Hypothalamus (tissue), 51 donors: ENCODE data around the gene SETD2.

Experiments
- DNase-seq, 51 donors: peaks; one replicate each; lab custom pipeline; 2025; lab: John Stamatoyannopoulos, UW

SETD2 gene

DNA sequence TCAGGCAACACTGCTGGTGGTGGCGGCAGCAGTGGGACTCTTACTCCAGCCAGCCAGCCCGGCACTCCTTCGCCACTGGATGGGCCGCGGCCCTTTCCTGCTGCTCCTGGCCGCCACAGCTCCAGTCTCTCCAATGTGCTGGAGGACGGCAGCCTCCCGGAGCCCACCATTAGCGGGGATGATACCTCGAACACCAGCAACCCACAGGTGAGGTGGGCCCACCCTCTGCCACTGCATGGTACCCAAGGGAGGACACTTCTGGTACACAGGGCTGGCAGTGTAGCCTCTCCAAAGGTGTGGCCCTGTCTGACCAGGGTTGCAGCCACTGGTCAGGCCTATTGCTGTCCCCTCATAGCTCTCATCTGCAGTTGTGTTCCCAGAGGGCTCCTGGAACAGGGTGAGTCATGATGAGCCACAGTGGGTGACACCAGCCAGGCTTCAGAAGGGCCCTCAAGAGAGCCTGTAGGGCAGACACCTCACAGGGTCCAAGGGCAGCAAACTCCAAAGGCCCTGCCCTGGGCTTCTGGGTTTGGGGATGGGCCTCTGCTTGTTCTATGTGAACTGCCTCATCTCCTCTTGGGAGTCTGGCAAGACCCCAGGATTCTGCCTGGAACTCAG is 163.6 kb downstream of the SETD2 start:
- no peak for DNase-seq

DNA sequence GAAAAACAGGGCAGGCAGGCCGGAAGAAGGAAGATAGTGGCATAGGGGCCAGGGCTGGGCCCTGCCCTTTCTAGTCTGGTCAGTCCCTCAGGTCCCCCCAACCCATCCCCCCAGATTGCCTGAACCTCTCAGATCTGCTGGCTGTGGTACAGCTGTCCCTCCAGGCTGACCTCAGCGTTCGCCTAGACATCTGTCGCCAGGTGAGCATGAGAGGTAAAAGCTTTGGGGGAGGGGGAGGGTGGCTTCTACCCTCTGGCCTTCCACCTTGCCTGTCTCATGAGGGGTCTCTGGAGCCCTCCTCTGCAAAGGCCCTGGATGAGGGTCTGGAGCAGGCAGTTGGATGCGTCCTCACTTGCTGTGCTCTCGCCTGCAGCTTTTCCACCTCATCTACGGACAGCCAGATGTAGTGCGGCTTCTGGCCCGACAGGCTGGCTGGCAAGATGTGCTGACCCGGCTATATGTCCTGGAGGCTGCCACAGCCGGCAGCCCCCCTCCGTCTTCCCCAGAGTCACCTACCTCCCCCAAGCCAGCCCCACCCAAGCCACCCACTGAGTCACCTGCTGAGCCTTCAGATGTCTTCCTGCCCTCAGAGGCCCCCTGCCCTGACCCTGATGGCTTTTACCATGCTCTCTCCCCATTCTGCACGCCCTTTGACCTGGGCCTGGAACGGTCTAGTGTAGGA is 164.3 kb downstream of the SETD2 start:
- no peak for DNase-seq

GRCh38 chr3:46998852-46999515 is 164.9 kb downstream of the SETD2 start:
- no peak for DNase-seq

GRCh38 chr3:46998121-46998851 is 165.6 kb downstream of the SETD2 start:
- DNase-seq, result peak in 23 of 51 donors; percentile 6 to 61 (median 26)

GRCh38 chr3:46997453-46998091 is 166.3 kb downstream of the SETD2 start:
- no peak for DNase-seq

DNA sequence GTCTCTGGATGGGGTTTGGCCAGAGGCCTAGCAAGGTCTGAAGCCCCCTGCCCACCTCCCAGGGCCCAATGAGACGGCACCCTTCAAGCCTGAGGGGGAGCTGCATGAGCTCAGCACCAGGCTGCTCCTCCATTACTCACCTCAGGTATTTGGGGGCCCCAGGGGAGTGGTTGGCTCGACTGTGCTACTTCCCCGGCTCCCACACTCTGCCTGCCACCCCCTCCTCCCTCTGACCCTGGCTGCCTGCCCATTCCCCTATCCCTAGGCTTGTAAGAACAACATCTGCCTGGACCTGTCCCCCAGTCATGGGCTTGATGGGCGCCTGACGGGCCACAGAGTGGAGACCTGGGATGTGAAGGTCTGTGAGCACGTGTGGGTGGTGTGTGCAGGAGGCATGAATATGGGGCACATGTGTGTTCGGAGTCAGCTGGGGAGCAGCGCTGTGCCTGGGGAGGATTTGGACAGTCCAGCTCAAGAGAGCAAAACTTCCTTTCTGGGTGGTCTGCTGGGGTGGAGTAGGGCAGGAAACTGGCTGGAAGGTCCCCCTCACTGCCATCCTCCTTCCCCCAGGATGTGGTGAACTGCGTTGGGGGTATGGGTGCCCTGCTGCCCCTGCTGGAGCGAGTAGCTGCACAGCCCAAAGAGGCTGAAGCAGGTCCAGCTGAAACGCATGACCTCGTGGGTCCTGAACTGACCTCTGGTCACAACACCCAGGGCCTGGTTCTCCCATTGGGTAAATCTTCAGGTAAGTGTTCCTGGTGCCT is 167.0 kb downstream of the SETD2 start:
- DNase-seq, result no peak

DNA sequence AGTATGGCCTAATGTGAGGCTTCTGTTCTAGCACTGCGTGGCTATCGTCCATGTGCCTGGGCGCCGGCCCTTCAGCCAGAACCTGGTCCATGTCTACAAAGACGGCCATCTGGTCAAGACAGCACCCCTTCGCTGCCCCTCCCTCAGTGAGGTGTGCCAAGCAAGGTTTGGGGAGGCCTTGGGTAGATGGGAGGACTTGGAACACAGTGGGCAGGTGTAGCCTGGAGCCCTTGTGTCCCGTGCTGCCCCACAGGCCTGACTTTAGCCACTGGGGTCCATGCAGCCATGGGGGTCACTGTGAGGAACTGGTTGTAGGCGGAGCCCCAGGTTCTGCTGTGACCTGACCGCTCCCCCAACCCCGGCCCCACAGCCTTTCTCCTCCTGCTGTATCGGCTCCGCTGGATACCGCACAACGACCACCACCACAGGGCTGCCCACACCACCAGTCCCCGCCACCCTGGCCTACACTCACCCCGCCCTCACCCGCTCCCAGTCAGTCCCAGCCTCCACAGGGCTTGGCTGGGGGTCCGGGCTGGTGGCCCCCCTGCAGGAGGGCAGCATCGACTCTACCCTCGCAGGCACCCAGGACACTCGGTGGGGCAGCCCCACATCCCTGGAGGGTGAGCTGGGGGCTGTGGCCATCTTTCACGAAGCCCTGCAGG is 167.9 kb downstream of the SETD2 start:
- no peak for DNase-seq

DNA sequence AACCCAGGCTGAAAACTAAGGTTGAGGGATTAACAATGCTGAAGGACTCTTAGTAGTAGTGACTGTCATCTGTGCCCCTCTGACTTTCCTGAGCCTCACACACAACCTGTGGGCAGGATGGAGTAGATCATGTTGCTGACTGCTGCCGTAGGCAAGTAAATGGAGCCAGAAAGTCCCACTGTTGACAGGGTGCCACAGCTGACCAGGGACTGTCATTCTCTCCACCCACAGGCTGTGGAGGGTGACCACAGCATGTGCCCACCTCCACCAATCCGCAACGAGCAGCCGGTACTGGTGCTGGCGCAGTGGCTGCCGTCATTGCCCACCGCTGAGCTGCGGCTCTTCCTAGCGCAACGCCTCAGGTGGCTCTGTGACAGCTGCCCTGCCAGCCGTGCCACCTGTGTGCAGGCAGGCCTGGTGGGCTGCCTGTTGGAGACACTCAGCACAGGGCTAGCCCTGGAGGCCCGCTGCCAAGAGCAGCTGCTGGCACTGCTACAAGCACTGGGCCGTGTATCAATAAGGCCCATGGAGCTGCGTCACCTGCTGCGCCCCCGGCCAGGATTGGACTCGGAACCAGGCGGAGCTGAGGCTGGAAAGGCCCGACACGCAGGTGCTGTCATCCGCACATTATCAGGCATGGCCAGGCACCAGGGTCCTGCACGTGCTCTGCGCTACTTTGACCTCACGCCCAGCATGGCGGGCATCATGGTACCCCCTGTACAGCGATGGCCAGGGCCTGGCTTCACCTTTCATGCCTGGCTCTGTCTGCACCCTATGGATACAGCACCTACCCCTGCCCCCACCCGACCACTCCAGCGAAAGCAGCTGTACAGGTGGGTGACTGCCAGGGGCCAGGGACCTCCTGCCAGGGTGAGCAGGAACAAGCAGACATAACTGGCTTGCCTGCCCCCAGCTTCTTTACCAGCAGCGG is 168.8 kb downstream of the SETD2 start:
- DNase-seq, result no peak

GRCh38 chr3:46993986-46994385 is 169.9 kb downstream of the SETD2 start:
- no peak for DNase-seq

GRCh38 chr3:46993292-46993691 is 170.6 kb downstream of the SETD2 start:
- no peak for DNase-seq

GRCh38 chr3:46992231-46992630 is 171.7 kb downstream of the SETD2 start:
- DNase-seq, result no peak

DNA sequence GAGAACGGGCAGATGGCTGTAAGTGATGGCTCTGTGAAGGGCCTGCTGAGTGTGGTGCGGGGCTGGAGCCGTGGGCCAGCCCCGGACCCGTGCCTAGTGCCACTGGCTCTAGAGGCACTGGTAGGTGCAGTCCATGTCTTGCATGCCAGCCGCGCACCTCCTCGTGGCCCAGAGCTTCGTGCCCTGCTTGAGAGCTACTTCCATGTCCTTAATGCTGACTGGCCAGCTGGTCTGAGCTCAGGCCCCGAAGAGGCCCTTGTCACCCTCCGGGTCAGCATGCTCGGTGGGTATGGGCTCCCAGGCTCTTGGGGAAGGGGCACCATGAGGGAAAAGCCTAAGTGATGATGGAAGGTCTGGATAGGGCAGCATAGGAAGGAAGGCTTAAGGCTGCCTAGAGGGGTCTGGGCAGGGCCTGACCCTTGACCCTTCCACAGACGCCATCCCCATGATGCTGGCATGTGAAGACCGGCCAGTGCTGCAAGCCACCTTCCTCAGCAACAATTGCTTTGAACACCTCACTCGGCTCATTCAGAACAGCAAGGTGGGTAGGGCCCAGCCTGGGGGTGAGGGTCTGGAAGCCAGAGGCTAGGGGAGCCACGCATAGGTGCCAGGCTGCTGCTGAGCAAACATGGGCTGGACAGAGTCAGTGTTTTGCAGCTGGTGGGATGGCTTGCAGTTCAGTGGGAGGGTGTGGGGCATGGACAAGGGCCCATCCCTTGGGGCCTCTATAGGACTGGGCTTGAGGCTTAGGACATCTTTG is 172.3 kb downstream of the SETD2 start:
- no peak for DNase-seq

DNA sequence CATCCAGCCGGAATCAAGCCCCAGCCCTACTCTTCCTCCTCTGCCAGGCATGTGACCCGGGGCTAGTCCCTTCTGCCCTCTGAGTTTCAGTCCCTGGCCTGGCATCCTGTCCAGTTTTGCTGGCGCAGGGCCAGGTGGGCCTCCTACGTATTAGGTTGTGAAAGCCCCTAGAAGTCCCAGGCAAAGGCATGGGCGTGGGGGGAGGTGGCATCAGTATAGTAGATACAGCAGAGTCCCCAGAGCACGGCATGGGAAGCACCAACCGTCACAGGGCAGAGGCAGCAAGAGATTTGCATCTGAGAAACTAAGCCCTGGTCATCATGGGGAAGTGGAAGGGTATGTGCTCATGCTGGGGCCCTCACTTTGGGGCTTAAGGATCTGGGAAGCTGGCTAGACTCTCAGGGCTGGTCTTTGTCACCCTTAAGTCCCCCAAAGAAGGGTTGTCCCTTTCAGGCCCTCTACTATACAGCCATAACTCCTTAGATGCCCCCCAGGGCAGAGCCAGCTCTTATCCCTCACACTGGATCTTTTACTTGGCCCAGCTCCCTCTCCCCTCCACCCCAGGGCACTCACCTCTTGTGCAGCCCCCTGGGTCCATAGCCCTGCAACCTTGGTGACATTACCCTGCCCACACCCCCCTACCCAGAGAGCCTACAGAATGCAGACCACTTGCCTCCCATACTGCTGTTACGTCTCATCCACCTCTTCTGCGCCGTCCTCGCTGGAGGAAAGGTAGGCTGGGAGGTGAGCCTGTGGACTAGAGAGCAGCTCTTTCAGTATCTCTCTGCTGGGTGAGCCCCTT is 173.1 kb downstream of the SETD2 start:
- peak in 12 of 51 donors; percentile 10 to 36 (median 20) for DNase-seq

GRCh38 chr3:46989146-46989810 is 174.6 kb downstream of the SETD2 start:
- no peak for DNase-seq

- DNase-seq, result no peak
These were observed 175.3 kb downstream of the SETD2 start for GRCh38 chr3:46988616-46989015.

DNA sequence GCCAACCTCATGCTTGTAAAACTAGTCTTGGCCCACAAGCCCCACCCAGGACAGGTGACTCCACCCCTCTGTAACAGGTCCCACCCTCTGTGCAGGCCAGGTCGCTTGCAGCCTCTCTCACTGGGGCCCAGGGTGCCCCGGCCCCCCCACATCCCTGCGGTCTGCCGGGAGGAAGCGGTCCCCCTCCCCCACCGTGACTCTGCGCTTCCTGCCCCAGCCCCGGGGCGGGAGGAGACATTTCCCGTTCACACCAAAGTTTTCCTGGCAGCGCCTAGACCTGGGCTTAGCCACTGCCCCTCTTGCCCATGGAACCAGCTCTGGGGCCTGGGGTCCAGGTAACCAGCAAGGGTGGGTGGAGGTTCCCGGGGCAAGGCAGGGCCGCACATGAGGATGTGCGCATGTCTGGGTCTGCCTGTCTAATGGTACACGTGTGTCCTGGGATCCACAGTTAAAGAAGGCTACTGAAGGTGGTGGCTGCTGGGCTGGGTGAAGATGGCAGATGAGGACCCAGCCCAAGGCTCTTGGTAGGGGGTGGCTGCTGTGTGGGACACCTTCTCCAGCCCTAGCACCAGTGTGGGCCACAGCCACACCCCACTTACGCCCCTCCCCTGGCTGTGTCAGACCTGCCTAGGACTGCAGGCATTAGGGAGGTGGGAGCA is 176.0 kb downstream of the SETD2 start:
- peak in 4 of 51 donors; percentile 6 to 17 (median 12) for DNase-seq
